CD8-positive, alpha-beta memory T cell (primary cell): ENCODE data around the gene NEAT1. TPM values are rescaled to one million over a fixed set of nuclear protein-coding genes. Genes with fewer than 3 reads are reported as not detected.
A peak's percentile ranks its signal among the peaks of the same experiment; 100 is the strongest.
"Not testable (repeated sequence)": the region's sequence is repeated elsewhere in the genome, so short reads cannot be mapped to it uniquely, and the experiment has no call there.

ENCODE experiments used
- CTCF ChIA-PET: fragments of 350-600 bp; sonication (Branson Sonifier 250); formaldehyde crosslinking; loops from one replicate; lab custom pipeline; 2021; ENCODE audit warnings: antibody characterized with exemption; lab: Charles Lee
- POLR2A ChIA-PET: fragments of 350-600 bp; sonication (Branson Sonifier 250); formaldehyde crosslinking; loops from one replicate; lab custom pipeline; 2021; ENCODE audit warnings: antibody characterized with exemption; lab: Charles Lee
- DNase-seq, 5 donors: peaks; one replicate each; pipeline versions ENCODE4 v3.0.0 to v3.0.0-alpha.2; 2020 to 2022; ENCODE audit warnings: mixed read lengths in 1 of 5
- H3K27ac ChIP-seq: one replicate; pipeline ENCODE4 v1.7.0; 2013; ENCODE audit warnings: low read depth, mild to moderate bottlenecking, low read length, moderate library complexity
- H3K27me3 ChIP-seq: 2 replicates; pipeline ENCODE4 v1.7.0; 2013; ENCODE audit warnings: low read length, mild to moderate bottlenecking; ENCODE audit not compliant: insufficient read depth, poor library complexity, severe bottlenecking
- H3K36me3 ChIP-seq: 2 replicates; pipeline ENCODE4 v1.7.0; 2013; ENCODE audit warnings: mild to moderate bottlenecking, low read length, moderate library complexity; ENCODE audit not compliant: insufficient read depth
- H3K4me1 ChIP-seq: 2 replicates; pipeline ENCODE4 v1.7.0; 2013; ENCODE audit warnings: mild to moderate bottlenecking, low read length, moderate library complexity; ENCODE audit not compliant: insufficient read depth
- H3K4me3 ChIP-seq: 2 replicates; pipeline ENCODE4 v1.7.0; 2013; ENCODE audit warnings: mild to moderate bottlenecking, low read length
- H3K9me3 ChIP-seq: 2 replicates; pipeline ENCODE4 v1.7.0; 2013; ENCODE audit warnings: mild to moderate bottlenecking, low read length
- H3K27ac Mint-ChIP-seq, 8 donors: one replicate each; pipeline ENCODE4 v1.8.0; 2020 to 2021; ENCODE audit warnings: mixed read lengths in 8 of 8, mild to moderate bottlenecking in 6 of 8, inconsistent platforms in 3 of 8, moderate library complexity in 3 of 8
- H3K27me3 Mint-ChIP-seq, 2 donors: one replicate each; pipeline ENCODE4 v1.8.0; 2020 to 2021; ENCODE audit warnings: mixed read lengths in 2 of 2, mild to moderate bottlenecking in 1 of 2, moderate library complexity in 1 of 2
- H3K36me3 Mint-ChIP-seq, 3 donors: one replicate each; pipeline ENCODE4 v1.8.0; 2020 to 2021; ENCODE audit warnings: mixed read lengths in 3 of 3, inconsistent platforms in 1 of 3, mild to moderate bottlenecking in 1 of 3
- H3K4me1 Mint-ChIP-seq, 3 donors: one replicate each; pipeline ENCODE4 v1.8.0; 2020 to 2021; ENCODE audit warnings: mixed read lengths in 3 of 3, inconsistent platforms in 1 of 3, mild to moderate bottlenecking in 1 of 3
- H3K4me3 Mint-ChIP-seq, 7 donors: one replicate each; pipeline ENCODE4 v1.8.0; 2020 to 2021; ENCODE audit warnings: mixed read lengths in 7 of 7, mild to moderate bottlenecking in 6 of 7, moderate library complexity in 4 of 7, inconsistent platforms in 2 of 7
- H3K9me3 Mint-ChIP-seq, 5 donors: one replicate each; pipeline ENCODE4 v1.8.0; 2020 to 2022; ENCODE audit warnings: mixed read lengths in 5 of 5, mild to moderate bottlenecking in 3 of 5, moderate library complexity in 2 of 5, inconsistent platforms in 1 of 5
- polyA plus RNA-seq: library from polyadenylated mRNA; unstranded; fragments of 300-500 nt; fragmentation: Illumina TruSeq; gene quantifications from one replicate; pipeline ENCODE4 v1.2.3, GENCODE V29; 2021
- total RNA-seq, 2 experiments: library from RNA; stranded (reverse); gene quantifications; one replicate each; pipeline ENCODE4 v1.2.3, GENCODE V29; 2021

Gene NEAT1
- total and polyA plus RNA-seq, 3 experiments from 2014 or later: 2.7 to 204 (median 196) TPM

- not testable (repeated sequence) for H3K9me3 Mint-ChIP-seq, H3K27ac ChIP-seq, H3K36me3 ChIP-seq, H3K27me3 ChIP-seq, H3K4me3 ChIP-seq, H3K4me3 Mint-ChIP-seq, H3K27me3 Mint-ChIP-seq, H3K9me3 ChIP-seq
- peaks cover 25% of the 10 kb centered on the region for H3K4me1 ChIP-seq
- DNase-seq: peak in 1 of 5 donors; percentile 40
- Mint-ChIP-seq H3K36me3 (peaks cover 0 to 54% (median 3%) of the 10 kb centered on the region in 3 donors), H3K4me1 (peaks cover 25 to 32% (median 27%) of the 10 kb centered on the region in 3 donors), H3K27ac (peak overlapping the region in 3 of 8 donors; percentile 38 to 61 (median 54))
- ChIA-PET CTCF (interaction anchor here (1.2 to 1.7 kb wide), 3 partner anchors 31 to 97 kb away, joined by 3 to 7 read pairs (median 3); no protein-coding TSS in a partner anchor), POLR2A (interaction anchor here (0.7 to 20.1 kb wide), 3 partner anchors 11 to 90 kb away, joined by 3 to 1366 read pairs (median 4); partner anchors contain the start of gene MALAT1)
These were observed 9.4 kb upstream of the NEAT1 start for GRCh38 chr11:65413077-65413664.

GRCh38 chr11:65414776-65415498 is 7.7 kb upstream of the NEAT1 start:
- Histone ChIP-seq H3K27me3 (no peaks in the 10 kb centered on the region), H3K4me1 (peaks cover 43% of the 10 kb centered on the region), H3K36me3 (no peaks in the 10 kb centered on the region), H3K4me3 (no peak overlapping the region), H3K27ac (no peak overlapping the region), H3K9me3 (no peaks in the 10 kb centered on the region)
- H3K27ac Mint-ChIP-seq: peak overlapping the region in 5 of 8 donors; percentile 13 to 74 (median 61)
- CTCF ChIA-PET: interaction anchor here (0.9 to 11.7 kb wide), 13 partner anchors 9 to 87 kb away, joined by 3 to 448 read pairs (median 8); partner anchors contain the start of genes FRMD8, MALAT1 and SLC25A45
- no peaks in the 10 kb centered on the region for H3K27me3 Mint-ChIP-seq
- peak in 1 of 5 donors; percentile 38 for DNase-seq
- peak overlapping the region in 1 of 7 donors; percentile 75 for H3K4me3 Mint-ChIP-seq
- H3K4me1 Mint-ChIP-seq: peaks cover 42 to 47% (median 42%) of the 10 kb centered on the region in 3 donors
- H3K36me3 Mint-ChIP-seq: peaks cover 0 to 39% (median 0%) of the 10 kb centered on the region in 3 donors
- POLR2A ChIA-PET: interaction anchor here (0.6 to 20.1 kb wide), 9 partner anchors 15 to 123 kb away, joined by 3 to 1366 read pairs (median 7); partner anchors contain the start of genes FRMD8 and MALAT1
- H3K9me3 Mint-ChIP-seq: no peaks in the 10 kb centered on the region

- H3K27ac ChIP-seq: peak overlapping the region; percentile 98
- H3K27me3 ChIP-seq: no peaks in the 10 kb centered on the region
- H3K9me3 Mint-ChIP-seq: no peaks in the 10 kb centered on the region
- CTCF ChIA-PET: interaction anchor here (0.6 to 11.7 kb wide), 27 partner anchors 10 to 173 kb away, joined by 3 to 448 read pairs (median 5); partner anchors contain the start of genes FRMD8, MALAT1 and SLC25A45
- H3K36me3 ChIP-seq: no peaks in the 10 kb centered on the region
- peaks cover 0 to 33% (median 0%) of the 10 kb centered on the region in 3 donors for H3K36me3 Mint-ChIP-seq
- peak overlapping the region in 7 of 8 donors; percentile 82 to 98 (median 97) for H3K27ac Mint-ChIP-seq
- peak overlapping the region; percentile 85 for H3K4me3 ChIP-seq
- POLR2A ChIA-PET: interaction anchor here (0.6 to 20.1 kb wide), 15 partner anchors 9 to 131 kb away, joined by 3 to 1366 read pairs (median 5); partner anchors contain the start of genes FRMD8 and MALAT1
- H3K4me1 Mint-ChIP-seq: peaks cover 48 to 53% (median 50%) of the 10 kb centered on the region in 3 donors
- H3K27me3 Mint-ChIP-seq: no peaks in the 10 kb centered on the region
- H3K4me3 Mint-ChIP-seq: peak overlapping the region; percentile 93 to 98 (median 94)
- peak in 1 of 5 donors; percentile 42 for DNase-seq
- no peaks in the 10 kb centered on the region for H3K9me3 ChIP-seq
- H3K4me1 ChIP-seq: peaks cover 51% of the 10 kb centered on the region
These were observed 6.9 kb upstream of the NEAT1 start for GRCh38 chr11:65415499-65416340.

GRCh38 chr11:65416341-65416824 is 6.2 kb upstream of the NEAT1 start:
- ChIA-PET POLR2A (interaction anchor here (0.6 to 20.1 kb wide), 13 partner anchors 9 to 130 kb away, joined by 3 to 1366 read pairs (median 5); partner anchors contain the start of genes FRMD8 and MALAT1), CTCF (interaction anchor here (0.6 to 11.7 kb wide), 30 partner anchors 9 to 172 kb away, joined by 3 to 448 read pairs (median 5); partner anchors contain the start of genes FRMD8, MALAT1 and SLC25A45)
- Mint-ChIP-seq H3K4me3 (peak overlapping the region; percentile 93 to 98 (median 94)), H3K9me3 (no peaks in the 10 kb centered on the region), H3K36me3 (peaks cover 0 to 32% (median 0%) of the 10 kb centered on the region in 3 donors), H3K4me1 (peaks cover 55 to 60% (median 57%) of the 10 kb centered on the region in 3 donors), H3K27ac (peak overlapping the region; percentile 94 to 98 (median 97)), H3K27me3 (peaks cover 0 to 1% of the 10 kb centered on the region in 2 donors)
- Histone ChIP-seq H3K4me1 (peaks cover 56% of the 10 kb centered on the region), H3K36me3 (no peaks in the 10 kb centered on the region), H3K9me3 (no peaks in the 10 kb centered on the region), H3K27me3 (no peaks in the 10 kb centered on the region), H3K4me3 (peak overlapping the region; percentile 85), H3K27ac (peak overlapping the region; percentile 98)
- DNase-seq: peak; percentile 85 to 94 (median 89)

GRCh38 chr11:65416841-65417701 is 5.5 kb upstream of the NEAT1 start:
- Histone ChIP-seq H3K4me3 (peak overlapping the region; percentile 85), H3K27ac (peak overlapping the region; percentile 98), H3K36me3 (no peaks in the 10 kb centered on the region), H3K9me3 (no peaks in the 10 kb centered on the region), H3K27me3 (no peaks in the 10 kb centered on the region), H3K4me1 (peaks cover 59% of the 10 kb centered on the region)
- Mint-ChIP-seq H3K27me3 (peaks cover 0 to 5% of the 10 kb centered on the region in 2 donors), H3K27ac (peak overlapping the region; percentile 94 to 98 (median 97)), H3K36me3 (peaks cover 0 to 29% (median 0%) of the 10 kb centered on the region in 3 donors), H3K9me3 (no peaks in the 10 kb centered on the region), H3K4me3 (peak overlapping the region; percentile 93 to 98 (median 94)), H3K4me1 (peaks cover 56 to 62% (median 61%) of the 10 kb centered on the region in 3 donors)
- ChIA-PET CTCF (interaction anchor here (0.8 to 11.7 kb wide), 29 partner anchors 9 to 172 kb away, joined by 3 to 448 read pairs (median 5); partner anchors contain the start of genes FRMD8, MALAT1 and SLC25A45), POLR2A (interaction anchor here (0.7 to 20.1 kb wide), 16 partner anchors 8 to 129 kb away, joined by 3 to 1366 read pairs (median 6); partner anchors contain the start of genes FRMD8, MALAT1 and SLC25A45)
- DNase-seq: peak in 1 of 5 donors; percentile 39

- POLR2A ChIA-PET: interaction anchor here (0.7 to 20.1 kb wide), 11 partner anchors 7 to 86 kb away, joined by 4 to 1366 read pairs (median 13); partner anchors contain the start of genes FRMD8, MALAT1 and SLC25A45
- peak in 4 of 5 donors; percentile 25 to 65 (median 49) for DNase-seq
- H3K27ac Mint-ChIP-seq: peak overlapping the region; percentile 94 to 98 (median 97)
- CTCF ChIA-PET: interaction anchor here (0.8 to 11.7 kb wide), 16 partner anchors 8 to 84 kb away, joined by 3 to 448 read pairs (median 8); partner anchors contain the start of genes FRMD8, MALAT1 and SLC25A45
- no peaks in the 10 kb centered on the region for H3K9me3 ChIP-seq
- H3K4me3 Mint-ChIP-seq: peak overlapping the region; percentile 93 to 98 (median 94)
- H3K27ac ChIP-seq: peak overlapping the region; percentile 98
- no peaks in the 10 kb centered on the region for H3K36me3 ChIP-seq
- peaks cover 1 to 29% (median 3%) of the 10 kb centered on the region in 3 donors for H3K36me3 Mint-ChIP-seq
- peaks cover 56 to 65% (median 62%) of the 10 kb centered on the region in 3 donors for H3K4me1 Mint-ChIP-seq
- H3K27me3 Mint-ChIP-seq: peaks cover 0 to 12% of the 10 kb centered on the region in 2 donors
- no peaks in the 10 kb centered on the region for H3K27me3 ChIP-seq
- H3K9me3 Mint-ChIP-seq: peaks cover 0 to 3% (median 0%) of the 10 kb centered on the region in 5 donors
- peaks cover 59% of the 10 kb centered on the region for H3K4me1 ChIP-seq
- H3K4me3 ChIP-seq: peak overlapping the region; percentile 85
These were observed 4.7 kb upstream of the NEAT1 start for GRCh38 chr11:65417702-65418430.
